Mesothelial cell of epicardium (in vitro differentiated cells): ENCODE measurements around the gene SMAD6. TPM values are rescaled to one million over a fixed set of nuclear protein-coding genes. Genes with fewer than 3 reads are reported as not detected.

Experiments
- DNase-seq, 2 experiments: peaks; one replicate each; pipeline ENCODE4 v3.0.0; 2021; ENCODE audit warnings: low spot score in 2 of 2; ENCODE audit not compliant: unreplicated experiment in 2 of 2
- H3K27ac Mint-ChIP-seq: 2 replicates; pipeline ENCODE4 v1.8.0; 2021; ENCODE audit warnings: mixed read lengths
- H3K27me3 Mint-ChIP-seq: 2 replicates; pipeline ENCODE4 v1.8.0; 2021; ENCODE audit warnings: low read depth, mixed read lengths
- H3K36me3 Mint-ChIP-seq: 2 replicates; pipeline ENCODE4 v1.8.0; 2021; ENCODE audit warnings: mixed read lengths
- H3K4me1 Mint-ChIP-seq: 2 replicates; pipeline ENCODE4 v1.8.0; 2021; ENCODE audit warnings: mixed read lengths
- H3K4me3 Mint-ChIP-seq: 2 replicates; pipeline ENCODE4 v1.8.0; 2021; ENCODE audit warnings: mild to moderate bottlenecking, moderate library complexity, mixed read lengths
- H3K9me3 Mint-ChIP-seq: 2 replicates; pipeline ENCODE4 v1.8.0; 2021; ENCODE audit warnings: mixed read lengths
- total RNA-seq: library from RNA; stranded (reverse); gene quantifications from 3 replicates; pipeline ENCODE4 v1.2.1, GENCODE V29; 2021
- TF ChIP-seq, protein P1 (sequence below): fragments of 200-600 bp; sonication (generic); IDR thresholded peaks from one replicate; pipeline ENCODE4 v1.5.0; 2021; ENCODE audit warnings: antibody characterized with exemption; ENCODE audit not compliant: unreplicated experiment

SMAD6 gene
- total RNA-seq, 1 donor from 2014 or later = 176 TPM

- no peaks in the 10 kb centered on the region for H3K9me3 Mint-ChIP-seq
- H3K4me1 Mint-ChIP-seq = peaks cover 87% of the 10 kb centered on the region
- TF ChIP-seq, protein P1, sequence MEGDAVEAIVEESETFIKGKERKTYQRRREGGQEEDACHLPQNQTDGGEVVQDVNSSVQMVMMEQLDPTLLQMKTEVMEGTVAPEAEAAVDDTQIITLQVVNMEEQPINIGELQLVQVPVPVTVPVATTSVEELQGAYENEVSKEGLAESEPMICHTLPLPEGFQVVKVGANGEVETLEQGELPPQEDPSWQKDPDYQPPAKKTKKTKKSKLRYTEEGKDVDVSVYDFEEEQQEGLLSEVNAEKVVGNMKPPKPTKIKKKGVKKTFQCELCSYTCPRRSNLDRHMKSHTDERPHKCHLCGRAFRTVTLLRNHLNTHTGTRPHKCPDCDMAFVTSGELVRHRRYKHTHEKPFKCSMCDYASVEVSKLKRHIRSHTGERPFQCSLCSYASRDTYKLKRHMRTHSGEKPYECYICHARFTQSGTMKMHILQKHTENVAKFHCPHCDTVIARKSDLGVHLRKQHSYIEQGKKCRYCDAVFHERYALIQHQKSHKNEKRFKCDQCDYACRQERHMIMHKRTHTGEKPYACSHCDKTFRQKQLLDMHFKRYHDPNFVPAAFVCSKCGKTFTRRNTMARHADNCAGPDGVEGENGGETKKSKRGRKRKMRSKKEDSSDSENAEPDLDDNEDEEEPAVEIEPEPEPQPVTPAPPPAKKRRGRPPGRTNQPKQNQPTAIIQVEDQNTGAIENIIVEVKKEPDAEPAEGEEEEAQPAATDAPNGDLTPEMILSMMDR = no peak
- no peak for DNase-seq
- H3K27me3 Mint-ChIP-seq = no peaks in the 10 kb centered on the region
- H3K27ac Mint-ChIP-seq = peak overlapping the region; percentile 98
- H3K4me3 Mint-ChIP-seq = no peak overlapping the region
- H3K36me3 Mint-ChIP-seq = no peaks in the 10 kb centered on the region
Measured at GRCh38 chr15:66766282-66767230, 64.5 kb downstream of the SMAD6 start.

DNA sequence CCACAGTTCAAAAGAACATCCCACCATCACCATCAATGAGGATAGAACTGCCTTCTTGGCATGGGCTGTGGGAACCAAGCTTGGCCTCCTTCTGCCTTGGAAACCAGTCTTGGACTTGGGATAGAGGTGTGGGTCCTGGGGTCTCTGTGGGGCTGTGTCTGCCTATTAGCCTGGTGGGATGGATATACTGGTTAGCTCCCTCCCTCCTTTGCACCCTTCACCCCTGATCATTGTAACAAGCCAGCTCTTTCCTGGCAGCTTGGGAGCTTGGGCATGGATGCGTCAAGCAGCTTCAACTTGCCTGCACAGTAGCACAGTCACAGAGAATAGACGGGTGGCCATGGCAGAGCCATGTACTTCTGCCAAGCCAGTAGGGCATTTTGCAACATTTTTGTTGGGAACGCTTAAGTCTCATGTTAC is 65.2 kb downstream of the SMAD6 start:
- DNase-seq = no peak
- no peaks in the 10 kb centered on the region for H3K9me3 Mint-ChIP-seq
- H3K27ac Mint-ChIP-seq = peak overlapping the region; percentile 98
- TF ChIP-seq, protein P1 = no peak
- H3K27me3 Mint-ChIP-seq = no peaks in the 10 kb centered on the region
- no peaks in the 10 kb centered on the region for H3K36me3 Mint-ChIP-seq
- peaks cover 86% of the 10 kb centered on the region for H3K4me1 Mint-ChIP-seq
- no peak overlapping the region for H3K4me3 Mint-ChIP-seq

- TF ChIP-seq, protein P1 = no peak
Measured at GRCh38 chr15:66768987-66769386, 67.0 kb downstream of the SMAD6 start.

DNA sequence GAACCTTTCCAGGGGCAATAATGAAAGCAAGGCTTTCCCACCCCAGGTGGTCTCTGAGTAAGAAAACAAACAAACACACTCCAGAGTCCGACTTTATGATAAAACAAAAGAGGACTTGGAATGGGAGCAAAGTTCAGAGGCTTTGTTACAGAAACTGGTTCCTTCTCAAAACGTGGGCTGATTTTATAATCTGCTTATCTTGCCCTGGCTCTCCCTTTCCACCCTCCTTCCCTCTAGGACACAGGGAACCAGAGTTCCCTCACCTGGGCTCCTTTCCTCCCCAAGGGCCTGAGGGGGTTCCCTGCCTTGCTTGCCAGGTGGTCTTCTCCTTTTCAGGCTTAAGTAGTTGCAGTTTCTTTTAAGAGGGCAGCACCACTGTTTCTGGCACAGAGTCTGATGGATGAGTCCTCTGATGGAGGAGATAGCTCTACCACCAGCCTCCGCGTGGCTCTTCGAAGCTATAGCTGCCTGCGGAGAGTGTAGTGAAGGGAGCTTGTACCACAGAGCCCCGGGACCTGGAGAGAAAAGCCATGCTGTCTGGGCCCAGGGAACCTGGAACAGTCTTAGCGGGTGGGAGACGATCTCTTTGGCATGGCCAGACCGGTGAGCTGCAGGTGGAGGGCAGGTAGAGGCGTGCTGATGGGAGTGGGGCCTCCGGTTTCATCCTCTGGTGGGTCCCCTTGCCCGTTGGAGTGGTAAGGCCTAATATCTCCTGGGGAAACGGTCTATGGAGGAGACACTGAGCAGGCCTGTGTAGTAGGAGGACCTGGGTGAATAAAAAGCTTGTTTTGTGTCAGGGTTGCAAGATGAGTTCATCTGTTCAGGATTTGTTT is 68.7 kb downstream of the SMAD6 start:
- Mint-ChIP-seq H3K4me3 (no peak overlapping the region), H3K4me1 (peaks cover 85% of the 10 kb centered on the region), H3K36me3 (peaks cover 2% of the 10 kb centered on the region), H3K27ac (peak overlapping the region; percentile 93), H3K27me3 (no peaks in the 10 kb centered on the region), H3K9me3 (no peaks in the 10 kb centered on the region)
- DNase-seq = no peak
- TF ChIP-seq, protein P1 = no peak

More at GRCh38 chr15:66768987-66769386, 67.0 kb downstream of the SMAD6 start:
- no peaks in the 10 kb centered on the region for H3K27me3 Mint-ChIP-seq
- H3K27ac Mint-ChIP-seq = peak overlapping the region; percentile 80
- H3K4me3 Mint-ChIP-seq = no peak overlapping the region
- H3K4me1 Mint-ChIP-seq = peaks cover 86% of the 10 kb centered on the region
- no peaks in the 10 kb centered on the region for H3K36me3 Mint-ChIP-seq
- no peak for DNase-seq
- no peaks in the 10 kb centered on the region for H3K9me3 Mint-ChIP-seq

- Mint-ChIP-seq H3K36me3 (peaks cover 2% of the 10 kb centered on the region), H3K9me3 (no peaks in the 10 kb centered on the region), H3K4me1 (peaks cover 85% of the 10 kb centered on the region), H3K27me3 (no peaks in the 10 kb centered on the region), H3K27ac (peak overlapping the region; percentile 93), H3K4me3 (no peak overlapping the region)
- TF ChIP-seq, protein P1 = no peak
- no peak for DNase-seq
Measured at GRCh38 chr15:66771351-66771650, 69.3 kb downstream of the SMAD6 start.
